Peyer's patch (tissue), 4 donors: Measurements from ENCODE around the gene ADGRB3.

Experiments
- POLR2A ChIP-seq, 2 donors: fragments of 450-650 bp; IDR thresholded peaks; one replicate each; pipeline ENCODE4 v1.5.1; 2017; ENCODE audit warnings: antibody characterized with exemption in 2 of 2, mild to moderate bottlenecking in 2 of 2, moderate library complexity in 2 of 2
- TF ChIP-seq, protein P1 (sequence below), 6 experiments: fragments of 450-650 bp in 4 of 6; fragments of 200-600 bp in 2 of 6; sonication (generic) in 1 of 6; IDR thresholded peaks; one replicate each; pipeline ENCODE4 v1.5.1; 2017 to 2019; ENCODE audit warnings: antibody characterized with exemption in 6 of 6, mild to moderate bottlenecking in 3 of 6, moderate library complexity in 1 of 6

DNA sequence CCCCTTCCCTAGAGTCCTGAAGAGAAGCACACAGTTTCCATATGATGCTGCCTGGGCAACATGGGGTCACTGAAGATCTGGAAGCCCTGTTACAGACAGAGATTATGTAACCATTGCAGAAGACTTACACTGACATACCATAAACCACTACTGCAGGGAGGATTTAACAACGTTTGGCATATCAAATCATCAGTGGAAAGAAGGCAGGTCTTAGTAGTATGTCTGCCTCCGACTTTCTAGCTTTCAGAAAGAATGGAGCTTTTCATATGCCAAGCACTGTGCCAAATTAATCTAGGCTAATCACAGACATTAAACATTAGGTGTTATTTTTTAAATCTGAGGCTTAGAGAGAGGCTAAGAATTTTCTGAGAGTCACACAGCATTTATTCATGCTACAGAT is 144.3 kb downstream of the ADGRB3 start:
- TF ChIP-seq POLR2A (IDR thresholded peaks at IDR 0.05), result no peak
- TF ChIP-seq, protein P1, sequence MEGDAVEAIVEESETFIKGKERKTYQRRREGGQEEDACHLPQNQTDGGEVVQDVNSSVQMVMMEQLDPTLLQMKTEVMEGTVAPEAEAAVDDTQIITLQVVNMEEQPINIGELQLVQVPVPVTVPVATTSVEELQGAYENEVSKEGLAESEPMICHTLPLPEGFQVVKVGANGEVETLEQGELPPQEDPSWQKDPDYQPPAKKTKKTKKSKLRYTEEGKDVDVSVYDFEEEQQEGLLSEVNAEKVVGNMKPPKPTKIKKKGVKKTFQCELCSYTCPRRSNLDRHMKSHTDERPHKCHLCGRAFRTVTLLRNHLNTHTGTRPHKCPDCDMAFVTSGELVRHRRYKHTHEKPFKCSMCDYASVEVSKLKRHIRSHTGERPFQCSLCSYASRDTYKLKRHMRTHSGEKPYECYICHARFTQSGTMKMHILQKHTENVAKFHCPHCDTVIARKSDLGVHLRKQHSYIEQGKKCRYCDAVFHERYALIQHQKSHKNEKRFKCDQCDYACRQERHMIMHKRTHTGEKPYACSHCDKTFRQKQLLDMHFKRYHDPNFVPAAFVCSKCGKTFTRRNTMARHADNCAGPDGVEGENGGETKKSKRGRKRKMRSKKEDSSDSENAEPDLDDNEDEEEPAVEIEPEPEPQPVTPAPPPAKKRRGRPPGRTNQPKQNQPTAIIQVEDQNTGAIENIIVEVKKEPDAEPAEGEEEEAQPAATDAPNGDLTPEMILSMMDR (IDR thresholded peaks at IDR 0.05), result no peak
